Stimulated activated CD8-positive, alpha-beta memory T cell treated with anti-CD3 and anti-CD28 coated beads, Interleukin-4, amount 100 ng/mL, for 48 hours (primary cell): Measurements from ENCODE around the gene ZNF669.
A peak's percentile ranks its signal among the peaks of the same experiment; 100 is the strongest.
"Not testable (repeated sequence)": the region's sequence is repeated elsewhere in the genome, so short reads cannot be mapped to it uniquely, and the experiment has no call there.

ENCODE experiments used
- DNase-seq: peaks from one replicate; pipeline ENCODE4 v3.0.0-alpha.2; 2020

ZNF669 gene

GRCh38 chr1:247103859-247104591, at the start of gene ZNF669:
TSS of gene ZNF669 (minus strand) at chr1:247104356. CDS start at chr1:247104199, 157 bp downstream.
- peak; percentile 95 for DNase-seq

- DNase-seq, result no peak
Observed at GRCh38 chr1:247147781-247148180, 43.6 kb upstream of the ZNF669 start.

DNA sequence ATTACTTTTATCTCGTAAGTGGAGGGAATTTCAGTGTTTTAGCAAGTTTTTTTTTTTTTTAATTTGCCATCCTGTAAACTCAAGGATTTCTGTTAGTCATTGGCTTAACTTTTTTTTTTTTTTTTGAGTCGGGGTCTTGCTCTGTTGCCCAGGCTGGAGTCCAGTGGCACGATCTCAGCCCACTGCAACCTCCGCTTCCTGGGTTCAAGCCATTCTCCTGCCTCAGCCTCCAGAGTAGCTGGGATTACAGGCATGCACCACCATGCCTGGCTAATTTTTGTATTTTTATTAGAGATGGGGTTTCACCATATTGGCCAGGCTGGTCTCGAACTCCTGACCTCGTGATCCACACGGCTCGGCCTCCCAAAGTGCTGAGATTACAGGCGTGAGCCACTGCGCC, 43.0 kb upstream of the ZNF669 start:
- DNase-seq, result not testable (repeated sequence)

GRCh38 chr1:247146671-247147070, 42.5 kb upstream of the ZNF669 start:
- DNase-seq, result no peak

GRCh38 chr1:247145279-247145678, 41.1 kb upstream of the ZNF669 start:
- no peak for DNase-seq

DNA sequence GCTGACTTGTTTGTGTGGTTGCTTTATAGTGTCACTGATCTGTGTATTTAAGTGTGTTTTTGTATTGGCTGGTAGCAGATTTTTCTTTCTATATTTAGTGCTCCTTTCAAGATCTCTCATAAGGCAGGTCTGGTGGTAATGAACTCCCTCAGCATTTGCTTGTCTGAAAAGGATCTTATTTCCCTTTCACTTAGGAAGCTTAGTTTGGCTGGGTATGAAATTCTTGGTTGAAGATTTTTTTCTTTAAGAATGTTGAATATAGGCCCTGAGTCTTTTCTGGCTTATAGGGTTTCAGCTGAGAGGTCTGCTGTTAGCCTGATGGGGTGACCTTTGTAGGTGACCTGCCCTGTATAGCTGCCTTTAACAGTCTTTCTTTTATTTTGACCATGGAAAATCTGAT, 35.4 kb upstream of the ZNF669 start:
- DNase-seq, result not testable (repeated sequence)

DNA sequence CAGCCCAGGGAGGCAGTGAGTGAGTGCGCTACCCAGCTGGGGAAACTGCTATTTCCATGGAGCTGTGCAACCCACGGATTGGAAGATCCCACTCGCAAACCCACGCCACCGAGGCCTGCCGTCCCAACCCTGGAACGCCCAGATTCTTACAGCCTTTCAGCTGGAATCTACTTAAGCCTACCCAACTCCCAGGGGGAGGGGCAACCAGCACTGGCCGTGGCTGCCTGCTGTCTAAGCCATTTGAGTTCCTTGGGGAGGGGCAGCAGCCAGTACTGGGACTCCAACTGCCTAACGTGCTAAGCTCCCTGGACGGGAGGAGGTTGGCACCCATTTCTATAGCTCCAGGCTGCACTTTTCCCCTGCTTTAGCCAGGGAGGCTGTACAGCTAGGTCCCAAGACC, 27.1 kb upstream of the ZNF669 start:
- no peak for DNase-seq

- not testable (repeated sequence) for DNase-seq
Observed at GRCh38 chr1:247127519-247128282, 23.5 kb upstream of the ZNF669 start.

DNA sequence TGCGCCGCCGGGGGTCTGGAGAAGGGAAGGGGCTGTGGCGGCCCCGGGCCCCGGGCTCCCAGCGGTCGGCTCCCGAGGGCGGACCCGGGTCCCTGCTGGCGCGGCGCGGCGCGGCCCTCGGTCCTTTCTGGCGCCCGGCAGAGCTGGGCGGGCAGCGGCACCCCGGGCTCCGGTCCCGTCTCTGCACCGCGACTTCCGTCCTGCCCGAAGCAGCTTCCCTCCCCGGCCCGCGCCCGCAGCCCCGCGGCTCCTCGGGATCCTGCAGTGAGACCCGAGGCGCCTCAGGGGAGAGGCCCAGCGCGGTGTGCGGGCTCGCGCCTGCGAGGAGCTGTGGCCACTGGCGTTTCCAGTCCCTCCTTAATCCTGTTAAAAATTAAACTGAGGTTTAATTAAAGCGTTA, 22.4 kb upstream of the ZNF669 start:
- DNase-seq, result not testable (repeated sequence)

GRCh38 chr1:247126166-247126565, 22.0 kb upstream of the ZNF669 start:
- not testable (repeated sequence) for DNase-seq

- DNase-seq, result no peak
Observed at GRCh38 chr1:247121382-247121781, 17.2 kb upstream of the ZNF669 start.

- not testable (repeated sequence) for DNase-seq
Observed at GRCh38 chr1:247120408-247120668, 16.2 kb upstream of the ZNF669 start.

DNA sequence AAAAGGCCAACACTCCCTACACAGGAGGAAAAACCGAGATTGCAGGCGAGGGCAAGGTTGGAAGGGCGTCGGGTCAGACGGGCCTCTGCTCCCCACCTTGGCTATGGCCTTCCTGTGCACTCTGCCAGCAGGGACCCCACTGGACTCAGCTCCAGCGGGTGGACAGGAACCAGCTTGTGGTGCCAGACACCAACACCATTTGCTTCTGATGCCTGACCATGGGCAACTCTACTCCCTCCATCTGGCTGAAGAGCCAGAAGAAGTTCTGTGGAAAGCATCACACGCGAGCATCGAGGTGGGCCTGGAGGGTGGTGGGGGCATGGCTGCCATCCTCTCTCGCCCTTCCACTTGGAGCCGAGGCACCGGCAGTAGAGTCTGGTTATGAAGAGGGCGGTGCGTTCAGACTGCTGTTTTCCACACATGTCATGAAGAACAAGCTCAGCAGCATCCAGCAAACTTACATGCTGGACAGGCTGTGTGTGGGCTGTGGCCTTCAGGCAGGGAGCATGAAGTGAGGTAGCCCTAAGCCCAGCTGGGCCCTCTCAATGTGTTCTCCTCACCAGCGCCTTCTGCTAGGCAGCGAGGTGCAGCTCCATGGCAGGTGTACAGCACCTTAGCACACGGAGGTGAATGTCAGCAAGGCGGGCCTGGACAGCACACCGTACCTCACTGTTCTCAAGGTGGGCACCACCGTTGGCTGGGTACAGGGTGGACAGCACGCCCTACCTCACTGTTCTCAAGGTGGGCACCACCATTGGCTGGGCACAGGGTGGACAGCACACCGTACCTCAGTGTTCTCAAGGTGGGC, 15.6 kb upstream of the ZNF669 start:
- no peak for DNase-seq

DNA sequence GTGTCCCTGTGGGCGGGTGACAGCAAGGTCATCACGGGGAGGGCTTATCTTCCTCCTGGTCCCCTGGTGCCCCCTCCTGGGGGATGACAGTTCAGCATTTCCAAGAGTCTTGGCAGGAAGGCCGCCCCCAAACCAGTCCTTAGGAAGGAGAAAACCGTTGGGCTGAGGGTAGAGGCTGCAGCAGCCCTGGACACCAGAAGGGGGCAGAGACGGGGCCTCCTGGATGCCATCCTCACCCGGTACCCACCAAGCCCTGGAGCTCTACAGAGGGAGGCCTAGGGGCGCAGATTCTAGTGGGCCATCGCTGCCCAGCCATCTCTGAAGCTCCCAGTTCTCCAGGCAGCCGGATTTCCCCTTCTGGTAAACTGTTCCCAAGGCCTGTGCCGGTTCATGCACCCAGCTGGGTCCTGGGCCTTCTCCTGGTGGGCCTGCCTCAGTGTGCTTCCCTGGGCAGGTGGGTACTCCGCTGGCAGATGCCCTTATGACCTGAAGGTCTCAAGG, 14.8 kb upstream of the ZNF669 start:
- DNase-seq, result peak; percentile 68

DNA sequence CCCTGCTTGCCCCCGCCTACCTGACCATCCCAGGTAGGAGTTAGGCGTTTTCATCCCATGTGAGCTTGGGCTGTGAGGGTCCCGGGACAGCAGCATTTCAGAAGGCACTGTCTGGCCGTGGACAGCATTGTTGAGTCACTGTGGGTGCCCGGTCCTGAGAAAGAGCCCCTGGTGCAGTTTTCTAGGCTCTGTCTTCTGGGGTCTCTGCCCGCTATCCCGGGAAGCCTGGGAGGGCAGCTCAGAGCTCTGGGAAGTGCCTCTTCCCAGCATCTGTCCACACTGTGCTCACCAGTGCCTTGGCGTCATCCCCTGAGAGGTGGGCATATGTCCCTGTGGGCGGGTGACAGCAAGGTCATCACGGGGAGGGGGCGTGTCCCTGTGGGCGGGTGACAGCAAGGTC, 11.4 kb upstream of the ZNF669 start:
- no peak for DNase-seq

- DNase-seq, result no peak
Observed at GRCh38 chr1:247115141-247115510, 11.0 kb upstream of the ZNF669 start.

DNA sequence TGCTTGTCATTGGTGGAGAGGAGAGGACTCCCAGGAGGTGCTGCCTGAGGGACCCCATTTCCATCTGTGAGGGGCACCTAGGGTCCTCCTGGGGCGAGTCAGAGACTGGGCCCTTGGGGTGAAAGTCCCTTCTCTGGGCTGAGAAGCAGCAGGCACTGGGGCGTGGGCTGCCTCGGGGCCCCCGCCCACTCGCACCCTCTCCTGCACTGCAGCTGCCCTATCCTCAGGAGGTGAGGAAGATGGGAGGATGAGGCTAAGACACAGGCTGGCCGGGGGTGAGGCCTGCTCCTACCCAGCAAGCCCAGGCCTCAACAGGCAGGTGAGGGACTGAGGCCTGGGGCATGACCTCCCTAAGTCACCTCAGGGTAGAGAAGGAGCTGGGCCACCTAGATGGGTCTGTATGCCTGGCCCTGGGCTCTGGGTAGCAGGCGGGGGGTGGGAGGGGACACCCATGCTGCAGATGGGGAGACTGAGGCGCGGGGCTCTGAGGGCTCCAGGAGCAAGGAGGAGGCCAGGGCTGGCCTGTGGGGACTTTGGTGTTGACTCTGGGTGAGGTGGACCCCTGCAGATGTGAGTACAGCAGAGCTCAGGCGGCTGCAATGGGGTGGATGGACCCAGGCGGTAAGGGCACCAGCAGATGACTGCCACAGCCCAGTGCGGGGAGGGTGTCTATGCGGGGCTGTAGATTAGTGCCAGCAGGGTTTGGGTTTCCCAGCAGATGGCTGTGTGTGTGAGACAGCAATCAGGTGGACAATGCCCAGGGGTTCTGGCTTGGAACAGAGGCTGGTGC, 10.4 kb upstream of the ZNF669 start:
- DNase-seq, result no peak

DNA sequence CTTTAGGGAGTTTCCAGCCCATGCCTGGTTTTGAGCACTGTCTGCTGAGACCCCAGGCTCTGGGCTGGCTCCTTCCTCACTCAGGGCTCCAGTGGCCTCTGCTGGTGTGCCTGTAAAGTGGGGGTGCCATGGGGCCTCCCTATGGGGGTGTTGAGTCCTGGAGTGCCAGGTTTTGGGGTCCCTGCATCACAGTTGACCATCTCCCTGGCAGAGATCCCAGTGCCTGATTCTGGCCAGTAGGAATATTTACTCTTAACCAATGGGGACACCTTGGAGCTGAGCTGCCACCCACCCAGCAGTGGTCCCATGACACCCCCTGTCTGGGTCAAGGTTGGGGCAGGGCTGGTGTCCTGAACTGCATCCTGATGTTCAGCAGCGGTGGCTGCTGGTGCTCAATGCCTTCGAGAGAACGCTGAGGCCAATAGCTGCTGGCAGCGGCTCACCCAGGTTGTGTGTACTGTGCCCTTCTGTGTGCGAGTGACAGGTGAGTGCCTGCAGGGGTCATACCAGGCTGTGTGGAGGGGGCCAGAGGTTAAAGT, 9.6 kb upstream of the ZNF669 start:
- DNase-seq, result no peak

DNA sequence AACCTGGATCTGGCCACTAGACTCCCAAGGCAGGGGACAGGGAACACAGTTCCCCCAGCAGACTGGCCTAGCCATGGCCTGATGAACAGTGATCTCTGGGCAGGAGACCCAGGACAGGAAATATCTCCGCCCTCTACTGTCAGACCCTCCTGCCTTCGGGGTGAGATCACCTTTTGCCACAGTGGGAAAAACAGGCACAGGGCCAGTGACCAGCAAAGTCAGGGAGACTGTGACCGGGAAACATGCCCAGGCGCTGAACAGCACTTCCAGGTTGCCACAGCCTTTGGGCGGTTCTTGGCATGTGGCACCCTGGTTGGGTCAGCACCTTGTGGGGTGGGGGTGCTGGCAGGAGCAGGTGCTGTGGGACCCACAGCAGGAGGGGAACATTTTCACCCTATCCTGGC, 8.9 kb upstream of the ZNF669 start:
- DNase-seq, result no peak

DNA sequence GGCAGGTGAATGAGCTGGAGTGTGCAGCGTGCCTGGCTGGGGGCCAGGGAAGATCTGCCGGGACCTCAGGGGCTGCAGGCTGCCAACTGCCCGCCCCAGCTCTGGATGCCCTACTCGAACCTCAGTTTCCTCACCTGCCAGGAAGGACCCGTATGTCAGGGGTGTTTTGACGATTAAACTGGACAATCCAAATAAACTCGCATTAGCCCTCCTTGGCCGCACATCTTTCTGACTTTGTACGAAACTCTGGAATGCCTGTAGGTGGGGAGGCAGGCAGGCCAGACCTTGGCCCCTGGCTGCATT, 8.3 kb upstream of the ZNF669 start:
- no peak for DNase-seq

DNA sequence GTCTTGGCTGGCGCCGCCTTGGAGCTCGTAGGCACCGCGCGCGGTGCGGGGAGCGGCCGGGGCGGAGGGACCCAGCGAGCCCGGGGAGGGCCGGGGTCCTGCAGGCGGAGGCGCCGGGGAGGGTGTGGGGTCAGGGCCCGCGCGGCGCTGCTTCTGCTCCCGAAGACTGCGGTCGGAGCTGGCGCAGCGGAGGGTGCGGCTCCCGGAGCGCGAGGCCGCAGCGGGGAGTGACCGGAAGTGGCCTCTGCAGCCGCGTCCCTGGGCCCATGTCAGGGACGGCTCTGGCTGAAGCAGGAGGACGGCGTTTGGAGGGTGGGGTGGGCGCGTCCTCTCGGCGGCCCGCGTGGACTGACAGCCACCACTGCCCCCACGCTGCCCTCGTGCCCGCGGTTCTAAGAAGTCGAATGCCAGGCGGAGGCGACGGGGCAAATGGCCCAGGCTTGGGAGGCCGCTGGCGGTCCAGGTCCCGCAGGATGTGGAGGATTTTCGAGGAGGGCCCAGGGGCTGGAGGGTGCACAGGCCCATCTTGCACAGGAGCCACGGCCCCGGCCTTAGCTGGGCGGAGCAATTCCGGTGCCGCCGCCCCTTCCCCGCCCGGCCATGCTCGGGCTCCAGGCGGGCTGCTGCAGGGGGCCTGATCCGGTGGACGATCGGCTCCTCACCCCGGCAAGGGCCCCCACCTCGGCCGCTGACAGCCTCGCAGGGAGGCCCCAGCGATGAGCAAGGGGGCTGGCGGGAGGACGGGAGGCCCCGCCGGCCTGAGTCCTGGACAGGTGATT, 7.7 kb upstream of the ZNF669 start:
- DNase-seq, result no peak

DNA sequence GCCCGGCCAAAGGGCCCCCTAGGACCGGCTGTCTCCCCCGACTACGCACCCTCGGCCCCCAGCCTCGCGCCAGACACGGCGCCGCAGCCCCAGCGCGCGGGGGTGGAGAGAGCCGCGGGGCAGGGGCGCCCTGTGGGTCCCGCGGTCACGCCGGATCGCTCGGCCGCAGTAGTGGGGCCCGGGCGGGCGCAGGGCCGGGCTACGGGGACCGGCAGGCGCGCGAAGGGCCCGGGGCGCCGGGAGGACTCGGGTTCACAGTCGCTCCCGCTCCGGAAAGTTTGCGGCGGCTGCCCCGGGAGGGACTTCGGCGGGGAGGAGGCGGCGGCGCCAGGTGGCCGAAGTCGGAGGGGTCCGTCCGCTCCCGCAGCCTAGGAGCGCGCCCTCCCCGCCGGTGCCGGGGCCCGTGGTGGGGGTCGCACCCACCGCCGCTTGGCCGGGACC, 7.1 kb upstream of the ZNF669 start:
- no peak for DNase-seq
